Hepatocyte (in vitro differentiated cells): ENCODE measurements around the gene GPRC5A.

Experiments used
- CTCF ChIP-seq: fragments of 200-600 bp; sonication (generic); IDR thresholded peaks from 2 replicates; pipeline ENCODE4 v1.5.1; 2016; ENCODE audit warnings: antibody characterized with exemption, mild to moderate bottlenecking; ENCODE audit not compliant: poor library complexity
- EZH2 ChIP-seq: fragments of 200-600 bp; sonication (generic); IDR thresholded peaks from 2 replicates; pipeline ENCODE4 v1.6.1; 2016; ENCODE audit warnings: antibody characterized with exemption, mild to moderate bottlenecking, borderline replicate concordance
- EZH2phosphoT487 ChIP-seq: fragments of 200-600 bp; sonication (generic); IDR thresholded peaks from one replicate; pipeline ENCODE4 v1.6.1; 2018; ENCODE audit warnings: antibody characterized with exemption, mild to moderate bottlenecking, low read depth, moderate library complexity; ENCODE audit not compliant: unreplicated experiment, severe bottlenecking

DNA sequence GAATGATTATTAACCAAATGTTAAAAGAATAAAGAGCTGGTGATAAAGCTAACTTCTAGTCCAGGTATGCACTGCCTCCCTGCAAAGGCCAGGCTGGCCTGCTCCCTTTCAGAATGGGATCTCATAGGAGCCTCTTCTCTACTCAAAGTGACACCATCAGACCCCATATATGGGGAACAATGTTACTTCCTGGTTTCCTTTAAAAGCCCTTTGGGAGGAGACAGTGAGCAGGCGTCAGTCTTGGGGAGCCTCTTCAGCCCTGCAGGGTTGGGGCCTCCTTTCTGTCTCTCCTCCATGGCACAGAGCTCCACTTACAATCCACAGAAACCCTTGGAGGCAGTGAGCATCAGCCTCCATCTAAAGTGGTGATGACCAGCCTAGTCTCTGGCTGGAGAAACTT, 17.3 kb upstream of the GPRC5A start:
- TF ChIP-seq CTCF = no peak
- no peak for TF ChIP-seq EZH2
- no peak for TF ChIP-seq EZH2phosphoT487
